Measurements from ENCODE around the gene ADCY9.
"Not testable (repeated sequence)": the region's sequence is repeated elsewhere in the genome, so short reads cannot be mapped to it uniquely, and the experiment has no call there.

ADCY9 gene

DNA sequence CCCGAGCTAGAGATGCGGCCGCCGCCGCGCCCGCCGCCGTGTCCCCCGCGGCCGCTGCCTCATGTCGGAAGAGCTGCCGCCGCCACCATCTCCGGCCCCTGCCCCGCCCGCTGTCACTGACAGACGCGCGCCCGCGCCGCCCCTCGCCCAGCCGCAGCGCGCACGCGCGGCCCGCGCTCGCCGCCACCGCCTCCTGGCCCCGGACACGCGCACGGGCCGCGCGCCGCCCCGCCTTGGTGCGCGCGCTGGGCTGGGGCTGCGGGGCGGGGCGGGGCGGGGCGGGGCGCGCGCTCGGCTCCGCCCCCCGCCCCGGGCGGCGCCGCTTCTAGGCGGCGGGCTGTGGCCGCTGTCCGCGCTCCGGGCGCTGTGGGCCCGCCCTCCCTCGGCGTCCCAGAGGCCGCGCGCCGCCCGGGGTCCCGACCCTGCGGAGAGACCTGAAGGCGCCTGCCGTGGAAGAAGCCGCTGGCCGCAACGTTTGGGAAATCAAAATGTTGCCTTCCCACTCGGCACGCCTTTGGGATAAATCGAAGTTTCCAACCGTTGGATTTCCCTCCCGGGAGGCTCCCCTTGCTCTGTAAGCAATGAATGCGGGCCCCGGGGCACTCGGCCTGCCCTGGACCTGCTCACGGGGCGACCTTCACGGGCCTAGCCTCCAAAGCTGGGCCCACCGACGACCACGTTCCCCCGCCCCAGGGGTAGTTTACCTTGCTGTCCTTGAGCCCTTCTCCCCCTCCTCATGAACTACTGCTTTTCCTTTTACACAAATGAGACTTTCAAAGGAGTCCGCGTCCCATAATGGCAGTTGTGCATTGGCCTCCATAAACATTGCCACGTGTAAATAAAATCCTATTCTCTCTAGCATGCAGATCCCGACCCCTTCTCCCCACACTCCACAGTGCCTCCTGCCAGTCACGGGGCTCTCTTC is at the start of gene ADCY9:
TSS of gene ADCY9 (minus strand) at position 118 of the 925 bp plus-strand sequence. CDS start 1,000 bp downstream, outside the sequence.
- peak within 1 kb of the TSS; percentile 82 for H3K4me3 ChIP-seq (ENCODE audit: low read length)
- H3K4me1 ChIP-seq (ENCODE audit: control insufficient read depth, insufficient read depth, low read length): peaks cover 34% of the 10 kb centered on the region
- no peaks in the 10 kb centered on the region for H3K9me3 ChIP-seq (ENCODE audit: control insufficient read depth, low read length)
- no peaks in the 10 kb centered on the region for H3K36me3 ChIP-seq (ENCODE audit: control insufficient read depth, insufficient read depth, low read length, severe bottlenecking)
- DNase-seq (ENCODE audit: low read depth): peak; percentile 93
- H3K9ac ChIP-seq (ENCODE audit: low read length): peak within 1 kb of the TSS; percentile 86
- H3K27me3 ChIP-seq (replicated peaks; ENCODE audit: control insufficient read depth, insufficient read depth, low read length): peaks cover 3% of the 10 kb centered on the region

DNA sequence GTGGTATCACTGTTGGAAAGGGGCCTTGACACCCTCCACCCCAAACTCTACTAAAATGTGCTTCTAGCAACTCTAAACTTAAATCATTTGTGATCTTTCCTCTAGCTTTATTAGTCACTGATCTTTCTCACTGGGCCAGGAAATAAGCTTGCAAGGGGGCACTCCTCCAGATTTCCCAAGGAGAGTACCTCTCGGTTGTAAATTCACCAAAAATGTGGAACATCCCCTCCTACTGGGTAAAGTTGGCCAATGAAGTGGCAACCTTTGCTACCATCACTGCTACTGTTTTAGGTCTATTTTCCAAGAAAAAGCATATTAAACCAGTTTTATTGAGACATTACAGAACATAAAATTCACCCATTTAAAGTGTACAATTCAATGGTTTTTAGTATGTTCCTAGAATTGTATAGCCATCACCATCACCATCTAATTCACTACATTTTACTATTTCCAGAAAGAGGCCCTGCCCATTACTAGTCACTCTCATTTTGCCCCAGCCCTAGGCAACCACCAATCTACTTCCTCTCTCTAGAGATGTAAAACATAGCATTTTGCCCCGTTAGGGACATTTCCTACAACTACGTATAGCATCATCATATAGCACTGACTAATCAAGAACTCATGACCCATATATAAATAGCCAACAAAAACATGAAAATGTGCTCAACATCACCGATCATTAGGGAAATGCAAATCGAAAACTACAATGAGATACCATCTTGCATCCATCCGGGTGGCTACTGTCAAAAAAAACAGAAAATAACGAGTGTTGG is 44.6 kb upstream of the ADCY9 start:
- H3K9me3 ChIP-seq (ENCODE audit: control insufficient read depth, low read length): no peaks in the 10 kb centered on the region
- no peaks in the 10 kb centered on the region for H3K4me1 ChIP-seq (ENCODE audit: control insufficient read depth, insufficient read depth, low read length)
- DNase-seq (ENCODE audit: low read depth): no peak
- no peak overlapping the region for H3K9ac ChIP-seq (ENCODE audit: low read length)
- no peaks in the 10 kb centered on the region for H3K36me3 ChIP-seq (ENCODE audit: control insufficient read depth, insufficient read depth, low read length, severe bottlenecking)
- H3K4me3 ChIP-seq (ENCODE audit: low read length): no peak overlapping the region
- H3K27me3 ChIP-seq (replicated peaks; ENCODE audit: control insufficient read depth, insufficient read depth, low read length): peaks cover 3% of the 10 kb centered on the region

DNA sequence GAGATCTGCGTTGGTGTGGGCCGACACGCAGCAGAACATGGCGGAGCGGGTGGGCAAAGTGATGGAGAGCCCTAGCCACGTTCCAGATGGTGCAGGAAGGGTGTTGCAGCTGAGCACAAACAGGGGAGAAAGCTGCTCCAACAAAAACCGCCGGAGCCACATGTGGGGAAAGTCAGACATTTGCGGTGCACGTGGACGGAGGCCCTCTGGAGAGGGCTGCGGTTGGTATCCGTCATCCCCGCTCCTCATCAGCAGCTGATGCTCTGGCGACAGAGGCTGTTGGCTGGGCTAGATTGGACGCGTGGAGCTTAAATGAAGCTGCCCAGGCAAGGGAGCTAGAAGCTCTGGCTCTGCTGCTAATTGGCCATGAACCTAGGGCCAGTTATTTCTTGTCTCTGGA is 43.5 kb upstream of the ADCY9 start:
- Histone ChIP-seq H3K4me3 (ENCODE audit: low read length) (no peak overlapping the region), H3K4me1 (ENCODE audit: control insufficient read depth, insufficient read depth, low read length) (no peaks in the 10 kb centered on the region), H3K27me3 (replicated peaks; ENCODE audit: control insufficient read depth, insufficient read depth, low read length) (peaks cover 4% of the 10 kb centered on the region), H3K36me3 (ENCODE audit: control insufficient read depth, insufficient read depth, low read length, severe bottlenecking) (no peaks in the 10 kb centered on the region), H3K9ac (ENCODE audit: low read length) (no peak overlapping the region), H3K9me3 (ENCODE audit: control insufficient read depth, low read length) (no peaks in the 10 kb centered on the region)
- no peak for DNase-seq (ENCODE audit: low read depth)

DNA sequence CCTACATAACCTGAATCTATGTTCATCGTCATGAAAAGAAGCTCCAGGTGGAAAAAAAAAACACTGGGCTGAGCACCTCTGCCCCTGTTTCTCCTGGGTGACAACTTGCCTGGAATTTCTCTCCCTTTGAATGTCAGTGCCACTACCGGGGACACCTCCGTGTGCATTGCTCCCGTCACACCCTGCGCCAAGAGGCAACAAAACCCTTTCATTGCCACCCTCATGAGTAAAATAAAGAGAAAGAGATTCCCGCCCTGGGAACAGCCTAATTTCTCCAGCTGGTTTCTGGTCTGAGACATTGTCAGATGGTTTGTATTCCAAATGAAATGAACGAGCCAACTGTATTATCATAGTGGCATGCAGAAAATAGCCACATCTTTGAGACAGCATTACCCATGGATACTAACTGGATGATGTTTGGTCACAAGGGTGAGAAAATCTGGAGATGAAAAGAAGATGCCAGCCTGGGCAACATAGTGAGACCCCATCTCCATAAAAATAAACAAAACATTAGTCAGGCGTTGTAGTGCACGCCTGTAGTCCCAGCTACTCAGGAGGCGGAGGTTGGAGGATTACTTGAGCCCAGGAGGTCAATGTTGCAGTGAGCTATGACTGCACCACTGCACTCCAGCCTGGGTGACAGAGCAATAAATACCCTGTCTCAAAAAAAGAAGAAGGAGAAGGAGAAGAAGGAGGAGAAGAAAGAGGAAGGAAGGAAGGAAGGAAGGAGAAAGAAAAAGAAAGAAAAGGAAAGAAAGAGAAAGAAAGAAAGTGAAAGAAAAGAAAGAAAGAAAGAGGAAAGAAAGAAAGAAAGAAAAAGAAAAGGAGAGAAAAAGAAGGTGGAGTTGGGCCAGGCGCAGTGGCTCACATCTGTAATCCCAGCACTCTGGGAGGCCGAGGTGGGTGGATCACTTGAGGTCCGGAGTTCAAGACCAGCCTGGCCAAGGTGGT is 42.2 kb upstream of the ADCY9 start:
- H3K4me3 ChIP-seq (ENCODE audit: low read length): no peak overlapping the region
- H3K27me3 ChIP-seq (replicated peaks; ENCODE audit: control insufficient read depth, insufficient read depth, low read length): peaks cover 8% of the 10 kb centered on the region
- no peaks in the 10 kb centered on the region for H3K36me3 ChIP-seq (ENCODE audit: control insufficient read depth, insufficient read depth, low read length, severe bottlenecking)
- H3K9me3 ChIP-seq (ENCODE audit: control insufficient read depth, low read length): no peaks in the 10 kb centered on the region
- no peak overlapping the region for H3K9ac ChIP-seq (ENCODE audit: low read length)
- DNase-seq (ENCODE audit: low read depth): no peak
- no peaks in the 10 kb centered on the region for H3K4me1 ChIP-seq (ENCODE audit: control insufficient read depth, insufficient read depth, low read length)

DNA sequence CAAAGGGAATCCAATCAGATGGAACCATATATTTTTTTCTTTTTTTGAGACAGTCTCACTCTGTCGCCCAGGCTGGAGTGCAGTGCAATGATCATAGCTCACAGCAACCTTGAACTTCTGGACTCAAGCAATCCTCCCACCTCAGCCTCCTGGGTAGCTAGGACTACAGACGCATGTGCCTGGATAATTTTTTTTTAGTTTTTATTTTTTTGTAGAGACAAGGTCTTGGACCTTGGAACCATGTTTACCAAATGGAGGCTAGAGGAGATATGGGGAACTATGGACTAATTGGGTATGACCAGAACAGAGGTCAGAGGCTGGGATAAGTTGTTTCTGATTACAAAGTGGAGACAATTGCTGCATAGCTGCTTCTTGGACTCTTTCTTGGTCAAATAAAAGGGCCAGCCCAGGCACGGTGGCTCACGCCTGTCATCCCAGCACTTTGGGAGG is 41.2 kb upstream of the ADCY9 start:
- Histone ChIP-seq H3K36me3 (ENCODE audit: control insufficient read depth, insufficient read depth, low read length, severe bottlenecking) (no peaks in the 10 kb centered on the region), H3K4me1 (ENCODE audit: control insufficient read depth, insufficient read depth, low read length) (no peaks in the 10 kb centered on the region), H3K9ac (ENCODE audit: low read length) (no peak overlapping the region), H3K4me3 (ENCODE audit: low read length) (no peak overlapping the region), H3K9me3 (ENCODE audit: control insufficient read depth, low read length) (no peaks in the 10 kb centered on the region), H3K27me3 (replicated peaks; ENCODE audit: control insufficient read depth, insufficient read depth, low read length) (peaks cover 8% of the 10 kb centered on the region)
- no peak for DNase-seq (ENCODE audit: low read depth)

DNA sequence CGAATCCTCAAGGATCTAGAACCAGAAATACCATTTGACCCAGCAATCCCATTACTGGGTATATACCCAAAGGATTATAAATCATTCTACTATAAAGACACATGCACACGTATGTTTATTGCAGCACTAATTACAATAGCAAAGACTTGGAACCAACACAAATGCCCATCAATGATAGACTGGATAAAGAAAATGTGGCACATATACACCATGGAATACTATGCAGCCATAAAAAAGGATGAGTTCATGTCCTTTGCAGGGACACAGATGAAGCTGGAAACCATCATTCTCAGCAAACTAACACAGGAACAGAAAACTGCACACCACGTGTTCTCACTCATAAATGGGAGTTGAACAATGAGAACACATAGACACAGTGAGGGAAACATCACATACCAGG is 40.3 kb upstream of the ADCY9 start:
- H3K36me3 ChIP-seq (ENCODE audit: control insufficient read depth, insufficient read depth, low read length, severe bottlenecking); H3K4me3 ChIP-seq (ENCODE audit: low read length); H3K9ac ChIP-seq (ENCODE audit: low read length); DNase-seq (ENCODE audit: low read depth); H3K9me3 ChIP-seq (ENCODE audit: control insufficient read depth, low read length); H3K4me1 ChIP-seq (ENCODE audit: control insufficient read depth, insufficient read depth, low read length); H3K27me3 ChIP-seq (replicated peaks; ENCODE audit: control insufficient read depth, insufficient read depth, low read length): not testable (repeated sequence)

DNA sequence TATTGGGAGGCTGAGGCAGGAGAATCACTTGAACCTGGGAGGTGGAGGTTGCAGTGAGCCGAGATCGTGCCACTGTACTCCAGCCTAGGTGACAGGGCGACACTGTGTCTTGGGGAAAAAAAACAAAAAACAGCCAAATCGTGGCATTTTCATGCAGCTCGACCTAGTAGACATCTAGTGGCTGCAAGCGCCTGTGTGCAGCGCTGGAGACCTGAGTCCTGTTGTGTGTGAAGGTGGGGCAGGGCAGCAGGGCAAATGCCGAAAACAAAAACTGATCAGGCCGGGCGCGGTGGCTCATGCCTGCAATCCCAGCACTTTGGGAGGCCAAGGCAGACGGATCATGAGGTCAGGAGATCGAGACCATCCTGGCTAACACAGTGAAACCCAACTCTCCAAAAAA is 37.1 kb upstream of the ADCY9 start:
- H3K27me3 ChIP-seq (replicated peaks; ENCODE audit: control insufficient read depth, insufficient read depth, low read length); H3K4me3 ChIP-seq (ENCODE audit: low read length); H3K36me3 ChIP-seq (ENCODE audit: control insufficient read depth, insufficient read depth, low read length, severe bottlenecking); DNase-seq (ENCODE audit: low read depth); H3K9me3 ChIP-seq (ENCODE audit: control insufficient read depth, low read length); H3K9ac ChIP-seq (ENCODE audit: low read length); H3K4me1 ChIP-seq (ENCODE audit: control insufficient read depth, insufficient read depth, low read length): not testable (repeated sequence)

DNA sequence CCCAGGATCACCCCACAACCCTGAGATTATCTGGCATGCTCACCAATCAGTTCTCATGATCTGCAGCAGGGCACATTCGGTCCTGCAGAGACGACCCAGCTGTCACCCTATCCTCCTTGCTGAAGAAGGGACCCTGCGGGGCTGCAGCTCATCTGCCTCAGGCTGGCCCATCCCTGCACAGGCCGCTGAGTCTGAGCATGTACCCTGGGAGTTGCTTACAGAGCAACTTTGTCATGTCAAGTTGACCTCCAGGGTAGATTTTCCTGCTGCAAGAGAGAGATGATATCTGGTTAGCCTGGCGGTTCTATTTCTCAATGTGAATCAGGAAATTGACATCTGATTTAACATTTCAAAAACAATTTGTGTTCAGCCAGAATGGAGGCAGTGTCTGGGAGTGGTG is 36.0 kb upstream of the ADCY9 start:
- no peak for DNase-seq (ENCODE audit: low read depth)
- no peak overlapping the region for H3K4me3 ChIP-seq (ENCODE audit: low read length)
- H3K27me3 ChIP-seq (replicated peaks; ENCODE audit: control insufficient read depth, insufficient read depth, low read length): peaks cover 11% of the 10 kb centered on the region
- no peaks in the 10 kb centered on the region for H3K36me3 ChIP-seq (ENCODE audit: control insufficient read depth, insufficient read depth, low read length, severe bottlenecking)
- H3K4me1 ChIP-seq (ENCODE audit: control insufficient read depth, insufficient read depth, low read length): no peaks in the 10 kb centered on the region
- H3K9me3 ChIP-seq (ENCODE audit: control insufficient read depth, low read length): no peaks in the 10 kb centered on the region
- H3K9ac ChIP-seq (ENCODE audit: low read length): no peak overlapping the region

DNA sequence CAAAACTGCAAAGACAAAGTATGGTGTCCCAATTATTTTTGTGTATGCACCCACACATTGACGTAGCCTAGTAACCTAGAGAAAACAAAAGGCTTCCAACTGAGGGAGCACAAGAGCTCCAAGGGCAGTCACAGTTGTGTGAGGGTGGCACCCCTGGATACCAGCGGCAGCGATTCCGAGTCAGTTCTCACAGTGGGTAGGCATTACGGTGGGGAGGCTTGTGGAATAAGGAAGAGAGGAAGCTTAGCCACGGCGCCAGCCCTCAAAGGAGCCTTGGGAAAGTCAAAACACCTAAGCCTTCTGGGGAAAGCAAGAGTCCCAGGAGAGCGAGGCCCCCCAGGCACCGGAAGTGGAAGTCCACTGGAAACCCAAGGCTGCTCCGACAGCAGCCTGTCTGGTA is 31.0 kb upstream of the ADCY9 start:
- Histone ChIP-seq H3K4me1 (ENCODE audit: control insufficient read depth, insufficient read depth, low read length) (no peaks in the 10 kb centered on the region), H3K9me3 (ENCODE audit: control insufficient read depth, low read length) (no peaks in the 10 kb centered on the region), H3K4me3 (ENCODE audit: low read length) (no peak overlapping the region), H3K9ac (ENCODE audit: low read length) (no peak overlapping the region), H3K27me3 (replicated peaks; ENCODE audit: control insufficient read depth, insufficient read depth, low read length) (peaks cover 8% of the 10 kb centered on the region), H3K36me3 (ENCODE audit: control insufficient read depth, insufficient read depth, low read length, severe bottlenecking) (no peaks in the 10 kb centered on the region)
- no peak for DNase-seq (ENCODE audit: low read depth)

DNA sequence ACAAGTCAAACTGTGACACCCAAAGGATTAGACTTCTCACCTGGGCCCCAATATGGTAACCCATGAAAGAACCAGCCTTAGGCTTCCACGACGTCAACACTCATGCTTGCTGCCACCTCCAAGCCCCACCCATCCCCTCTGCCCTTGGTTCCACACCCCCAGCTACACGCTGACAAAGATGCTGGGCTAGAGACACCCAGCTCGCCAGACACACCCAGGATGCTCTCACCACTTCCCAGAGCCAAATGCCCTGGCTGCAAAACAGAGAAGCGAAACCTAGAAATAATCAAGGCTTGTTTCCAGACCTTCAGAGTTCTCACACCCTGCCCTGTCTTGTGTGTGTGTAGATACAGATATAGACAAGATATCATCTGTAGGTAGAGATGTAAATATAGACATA is 26.0 kb upstream of the ADCY9 start:
- DNase-seq (ENCODE audit: low read depth): no peak
- H3K9me3 ChIP-seq (ENCODE audit: control insufficient read depth, low read length): peaks cover 10% of the 10 kb centered on the region
- H3K4me3 ChIP-seq (ENCODE audit: low read length): no peak overlapping the region
- H3K27me3 ChIP-seq (replicated peaks; ENCODE audit: control insufficient read depth, insufficient read depth, low read length): peaks cover 5% of the 10 kb centered on the region
- no peak overlapping the region for H3K9ac ChIP-seq (ENCODE audit: low read length)
- H3K36me3 ChIP-seq (ENCODE audit: control insufficient read depth, insufficient read depth, low read length, severe bottlenecking): no peaks in the 10 kb centered on the region
- H3K4me1 ChIP-seq (ENCODE audit: control insufficient read depth, insufficient read depth, low read length): no peaks in the 10 kb centered on the region
